Urinary bladder (tissue), 4 donors: ENCODE measurements around the gene VAPA. TPM values are rescaled to one million over a fixed set of nuclear protein-coding genes. Genes with fewer than 3 reads are reported as not detected.
"Not testable (repeated sequence)": the region's sequence is repeated elsewhere in the genome, so short reads cannot be mapped to it uniquely, and the experiment has no call there.

Experiments
- DNase-seq: peaks from one replicate; pipeline ENCODE4 v3.0.0-alpha.2; 2015; ENCODE audit errors: extremely low spot score
- H3K27ac ChIP-seq: one replicate; pipeline ENCODE4 v1.5.1; 2013; ENCODE audit warnings: low read depth, mild to moderate bottlenecking, moderate library complexity
- H3K36me3 ChIP-seq: one replicate; pipeline ENCODE4 v1.6.1; 2013; ENCODE audit warnings: mild to moderate bottlenecking, moderate library complexity; ENCODE audit not compliant: insufficient read depth
- H3K4me1 ChIP-seq: one replicate; pipeline ENCODE4 v1.6.1; 2013; ENCODE audit warnings: mild to moderate bottlenecking, moderate library complexity; ENCODE audit not compliant: insufficient read depth
- H3K4me3 ChIP-seq: one replicate; pipeline ENCODE4 v1.5.1; 2013; ENCODE audit warnings: low read depth, low read length
- WGBS: extraction: QIAGEN DNeasy Blood & Tissue Kit; methylation state at CpG from one replicate; pipeline ENCODE4 v1.1.7; 2013; 5-methylcytosine and 5-hydroxymethylcytosine counted together
- polyA plus RNA-seq: library from polyadenylated mRNA; stranded (reverse); fragments of 200-250 nt; gene quantifications from one replicate; pipeline ENCODE4 v1.2.3, GENCODE V29; 2013
- total RNA-seq: library from RNA; depleted of rRNA; stranded (reverse); fragments of >200 nt; gene quantifications from one replicate; pipeline ENCODE4 v1.2.3, GENCODE V29; 2014
- donor health status: healthy with polysubstance abuse.
- donor health status: healthy.

VAPA gene
- total and polyA plus RNA-seq, 2 donors: 195 to 278 TPM

GRCh38 chr18:9897129-9897528, 16.7 kb upstream of the VAPA start:
- no peak for DNase-seq
- Histone ChIP-seq H3K27ac (no peak overlapping the region), H3K36me3 (no peaks in the 10 kb centered on the region), H3K4me3 (no peak overlapping the region), H3K4me1 (no peaks in the 10 kb centered on the region)
- 92% methylated on average over 5 of the region's 5 CpGs for WGBS

DNA sequence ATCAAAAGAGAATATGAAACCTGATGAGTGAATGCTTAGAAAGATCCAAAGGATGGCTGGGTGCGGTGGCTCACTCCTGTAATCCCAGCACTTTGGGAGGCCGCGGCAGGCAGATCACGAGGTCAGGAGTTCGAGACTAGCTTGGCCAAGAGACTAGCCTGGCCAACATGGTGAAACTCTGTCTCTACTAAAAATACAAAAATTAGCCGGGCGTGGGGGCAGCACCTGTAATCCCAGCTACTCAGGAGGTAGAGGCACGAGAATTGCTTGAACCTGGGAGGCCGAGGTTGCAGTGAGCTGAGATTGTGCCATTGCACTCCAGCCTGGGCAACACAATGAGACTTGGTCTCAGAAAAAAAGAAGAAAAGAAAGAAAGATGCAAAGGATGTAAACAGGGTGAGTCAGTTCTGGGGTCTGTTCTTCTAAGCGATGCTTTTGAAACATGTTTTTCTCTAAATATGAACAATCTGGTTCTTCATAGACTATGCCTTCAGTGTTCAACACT, 16.0 kb upstream of the VAPA start:
- H3K4me1 ChIP-seq, H3K4me3 ChIP-seq, DNase-seq, H3K27ac ChIP-seq, H3K36me3 ChIP-seq: not testable (repeated sequence)
- WGBS: 97% methylated on average over 10 of the region's 10 CpGs

DNA sequence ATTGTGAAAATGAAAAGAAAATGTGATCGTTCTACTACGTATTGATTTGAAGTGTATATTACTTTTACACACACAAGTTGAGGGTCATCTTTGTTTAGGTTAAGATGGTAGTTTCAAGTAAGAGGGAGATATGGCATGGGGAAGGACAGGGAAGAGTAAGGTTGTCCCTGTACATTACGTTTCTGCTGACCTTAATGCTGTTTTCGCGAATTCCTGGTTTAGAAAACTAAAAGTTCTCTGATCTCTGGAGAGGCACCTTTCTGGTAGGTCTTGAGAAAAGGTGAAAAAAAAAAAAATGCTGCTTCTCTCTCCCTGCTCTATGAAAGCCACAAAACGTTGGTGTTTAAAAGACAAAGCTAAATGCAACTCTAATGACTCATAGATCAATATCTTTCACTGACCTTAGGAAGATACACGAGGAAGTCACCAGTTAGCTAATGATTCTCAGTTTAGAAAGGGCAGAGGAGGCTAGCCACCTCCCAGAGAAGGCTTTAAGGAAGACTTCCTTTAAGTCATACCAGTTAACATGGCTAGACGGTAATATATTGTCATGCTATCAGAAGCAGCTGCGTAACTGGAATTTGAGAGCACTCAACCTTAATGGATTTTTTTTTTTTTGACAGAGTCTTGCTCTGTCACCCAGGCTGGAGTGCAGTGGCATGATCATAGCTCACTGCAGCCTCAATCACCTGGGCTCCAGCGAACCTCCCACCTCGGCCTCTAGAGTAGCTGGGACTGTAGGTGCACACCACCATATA, 14.8 kb upstream of the VAPA start:
- 77% methylated on average over 11 of the region's 11 CpGs for WGBS
- H3K27ac ChIP-seq: no peak overlapping the region

DNA sequence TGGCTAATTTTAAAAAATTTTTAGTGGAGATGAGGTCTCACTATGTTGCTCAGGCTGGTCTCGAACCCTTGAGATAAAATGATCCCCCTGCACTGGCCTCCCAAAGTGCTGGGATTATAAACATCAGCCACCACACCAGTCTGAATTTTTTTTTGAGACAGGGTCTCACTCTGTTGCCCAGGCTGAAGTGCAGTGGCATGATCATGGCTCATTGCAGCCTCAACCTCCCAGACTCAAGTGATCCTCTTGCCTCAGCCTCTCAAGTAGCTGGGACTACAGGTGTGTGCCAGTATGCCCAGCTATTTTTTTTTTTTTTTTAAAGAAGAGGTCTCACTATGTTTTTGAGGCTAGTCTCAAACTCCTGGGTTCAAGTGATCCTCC, 14.3 kb upstream of the VAPA start:
- not testable (repeated sequence) for H3K27ac ChIP-seq, H3K4me3 ChIP-seq, H3K4me1 ChIP-seq, H3K36me3 ChIP-seq, DNase-seq
- 89% methylated on average over 1 of the region's 1 CpG for WGBS

More for the DNA sequence above, 14.8 kb upstream of the VAPA start:
- Histone ChIP-seq H3K4me3 (no peak overlapping the region), H3K36me3 (no peaks in the 10 kb centered on the region), H3K4me1 (no peaks in the 10 kb centered on the region)
- DNase-seq: no peak

- Histone ChIP-seq H3K4me1 (no peaks in the 10 kb centered on the region), H3K27ac (no peak overlapping the region), H3K4me3 (no peak overlapping the region), H3K36me3 (no peaks in the 10 kb centered on the region)
- DNase-seq: no peak
- 92% methylated on average over 7 of the region's 7 CpGs for WGBS
Observed at GRCh38 chr18:9900699-9901098, 13.1 kb upstream of the VAPA start.

DNA sequence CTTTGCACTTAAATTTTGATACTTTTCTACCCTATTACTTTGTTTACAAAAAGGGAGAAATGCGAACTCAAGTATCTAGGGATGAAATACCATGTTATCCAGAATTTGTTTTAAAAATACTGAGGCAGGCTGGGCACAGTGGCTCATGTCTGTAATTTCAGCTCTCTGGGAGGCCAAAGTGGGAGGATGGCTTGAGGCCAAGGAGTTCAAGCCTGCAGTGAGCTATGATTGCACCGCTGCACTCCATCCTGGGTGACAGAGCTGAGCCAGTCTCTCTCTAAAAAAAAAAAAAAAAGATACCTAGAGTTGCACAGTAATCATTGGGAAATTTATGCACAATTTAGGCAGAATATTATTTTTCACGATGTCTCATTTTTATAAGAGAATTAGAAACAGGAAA, 12.4 kb upstream of the VAPA start:
- no peak for DNase-seq
- H3K4me3 ChIP-seq: no peak overlapping the region
- 92% methylated on average over 3 of the region's 3 CpGs for WGBS
- no peaks in the 10 kb centered on the region for H3K4me1 ChIP-seq
- H3K27ac ChIP-seq: no peak overlapping the region
- no peaks in the 10 kb centered on the region for H3K36me3 ChIP-seq

DNA sequence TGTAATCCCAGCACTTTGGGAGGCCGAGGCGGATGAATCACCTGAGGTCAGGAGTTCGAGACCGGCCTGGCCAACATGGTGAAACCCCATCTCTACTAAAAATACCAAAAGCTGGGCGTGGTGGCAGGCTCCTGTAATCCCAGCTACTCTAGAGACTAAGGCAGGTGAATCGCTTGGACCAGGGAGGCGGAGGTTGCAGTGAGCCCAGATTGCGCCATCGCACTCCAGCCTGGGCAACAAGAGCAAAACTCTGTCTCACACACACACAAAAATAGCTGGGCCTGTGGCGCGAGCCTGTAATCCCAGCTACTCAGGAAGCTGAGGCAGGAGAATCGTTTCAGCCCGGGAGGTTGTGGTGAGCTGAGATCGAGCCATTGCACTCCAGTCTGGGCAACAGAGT, 11.6 kb upstream of the VAPA start:
- H3K27ac ChIP-seq, H3K4me1 ChIP-seq, H3K4me3 ChIP-seq, H3K36me3 ChIP-seq, DNase-seq: not testable (repeated sequence)
- 94% methylated on average over 14 of the region's 14 CpGs for WGBS

DNA sequence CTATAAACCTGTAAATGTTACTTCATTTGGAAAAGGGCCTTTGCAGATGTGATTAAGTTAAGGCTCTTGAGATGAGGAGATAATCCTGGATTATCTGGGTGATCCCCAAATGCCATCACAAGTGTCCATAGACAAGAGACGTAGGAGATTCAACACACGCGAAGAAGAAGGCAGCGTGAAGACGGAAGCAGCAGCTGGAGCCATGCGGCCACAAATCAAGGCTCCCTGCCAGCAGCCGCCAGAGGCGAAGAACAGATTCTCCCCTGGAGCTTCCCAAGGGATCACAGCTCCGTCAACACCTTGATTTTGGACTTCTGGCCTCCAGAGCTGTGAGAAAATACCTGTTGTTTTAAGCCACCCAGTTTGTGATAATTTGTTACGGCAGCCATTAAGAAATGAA, 11.0 kb upstream of the VAPA start:
- DNase-seq: no peak
- Histone ChIP-seq H3K36me3 (no peaks in the 10 kb centered on the region), H3K4me3 (no peak overlapping the region), H3K4me1 (no peaks in the 10 kb centered on the region), H3K27ac (no peak overlapping the region)
- 46% methylated on average over 10 of the region's 10 CpGs for WGBS

GRCh38 chr18:9905401-9905922, 8.4 kb upstream of the VAPA start:
- WGBS: 73% methylated on average over 5 of the region's 5 CpGs
- DNase-seq: no peak
- no peaks in the 10 kb centered on the region for H3K4me1 ChIP-seq
- no peak overlapping the region for H3K4me3 ChIP-seq
- H3K36me3 ChIP-seq: no peaks in the 10 kb centered on the region
- H3K27ac ChIP-seq: no peak overlapping the region

- Histone ChIP-seq H3K4me3 (no peak overlapping the region), H3K27ac (no peak overlapping the region), H3K36me3 (no peaks in the 10 kb centered on the region), H3K4me1 (no peaks in the 10 kb centered on the region)
- 92% methylated on average over 3 of the region's 3 CpGs for WGBS
- no peak for DNase-seq
Observed at GRCh38 chr18:9906481-9906880, 7.3 kb upstream of the VAPA start.

DNA sequence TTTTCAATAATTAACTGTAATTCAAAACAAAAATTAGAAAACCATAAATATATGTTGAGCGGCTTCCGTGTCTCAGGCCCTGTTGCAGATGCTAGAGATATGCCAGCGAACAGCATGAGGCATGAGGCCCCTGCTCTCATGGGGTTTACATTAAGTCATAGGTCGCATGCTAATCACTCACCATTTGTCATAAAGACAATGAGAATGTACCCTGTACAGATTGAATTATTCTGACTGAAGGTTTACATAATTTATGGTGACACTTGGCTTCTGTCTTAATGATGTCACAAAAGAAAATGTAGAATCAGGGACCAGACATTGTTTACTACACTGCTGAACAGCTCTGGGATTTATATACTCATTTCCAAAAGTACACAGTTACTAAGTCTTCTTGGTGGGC, 5.9 kb upstream of the VAPA start:
- WGBS: 94% methylated on average over 4 of the region's 4 CpGs

GRCh38 chr18:9910071-9910470, 3.7 kb upstream of the VAPA start:
- Histone ChIP-seq H3K36me3 (no peaks in the 10 kb centered on the region), H3K4me3 (no peak overlapping the region), H3K4me1 (no peaks in the 10 kb centered on the region), H3K27ac (no peak overlapping the region)
- DNase-seq: no peak

More for the DNA sequence above, 5.9 kb upstream of the VAPA start:
- H3K4me3 ChIP-seq: no peak overlapping the region
- no peak overlapping the region for H3K27ac ChIP-seq
- no peaks in the 10 kb centered on the region for H3K4me1 ChIP-seq
- DNase-seq: no peak
- H3K36me3 ChIP-seq: no peaks in the 10 kb centered on the region

DNA sequence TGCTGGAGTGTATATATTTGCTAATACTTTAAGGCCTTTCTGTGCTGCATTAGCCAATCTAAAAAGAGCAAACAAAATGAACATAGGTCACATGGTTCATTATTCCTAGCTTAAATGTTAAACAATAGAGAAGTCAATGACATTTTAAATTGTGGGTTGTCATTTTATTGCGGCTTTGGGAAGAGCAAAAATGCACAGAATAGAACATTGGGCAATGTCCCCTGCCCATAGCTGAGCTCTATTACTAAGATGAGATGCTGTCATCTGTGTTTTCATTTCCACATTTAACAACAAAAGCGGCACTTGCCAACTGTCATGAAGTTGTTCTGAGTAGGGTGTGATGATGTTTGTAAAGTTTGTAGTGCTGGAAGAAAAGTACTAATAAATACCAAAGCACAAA, 3.2 kb upstream of the VAPA start:
- no peak for DNase-seq
- Histone ChIP-seq H3K4me1 (no peaks in the 10 kb centered on the region), H3K27ac (no peak overlapping the region), H3K4me3 (no peak overlapping the region), H3K36me3 (no peaks in the 10 kb centered on the region)
- 92% methylated on average over 2 of the region's 2 CpGs for WGBS

- WGBS: 92% methylated on average over 5 of the region's 5 CpGs
- Histone ChIP-seq H3K4me3 (no peak overlapping the region), H3K4me1 (no peaks in the 10 kb centered on the region), H3K36me3 (no peaks in the 10 kb centered on the region), H3K27ac (no peak overlapping the region)
- no peak for DNase-seq
Observed at GRCh38 chr18:9911226-9911625, 2.6 kb upstream of the VAPA start.
